H1 (cell line): ENCODE data around the gene CADM2. TPM values are rescaled to one million over a fixed set of nuclear protein-coding genes. Genes with fewer than 3 reads are reported as not detected.

ENCODE experiments used
- SUZ12 ChIP-seq: fragments of 200-600 bp; sonication (generic); IDR thresholded peaks from 2 replicates; pipeline ENCODE4 v1.6.1; 2012; ENCODE audit warnings: mild to moderate bottlenecking, inconsistent platforms, low read length, moderate library complexity, mixed read lengths
- TAF7 ChIP-seq: optimal IDR thresholded peaks from 2 replicates; pipeline ENCODE3; 2011; ENCODE audit warnings: low read depth, mild to moderate bottlenecking, inconsistent platforms, low read length, moderate library complexity, borderline replicate concordance
- polyA plus RNA-seq, 7 experiments: library from polyadenylated mRNA; depleted of rRNA in 3 of 7; stranded (reverse) in 5 of 7; unstranded in 2 of 7; fragments of >200 nt in 5 of 7; fragments of 200-250 nt in 2 of 7; gene quantifications; 1 replicate in 5 of 7; 2 replicates in 1 of 7; 4 replicates in 1 of 7; pipeline versions ENCODE4 v1.2.1 to v1.2.3, GENCODE V29; 2011 to 2013; ENCODE audit warnings: missing spikeins in 2 of 7, mixed read lengths in 2 of 7
- total RNA-seq: library from RNA; stranded (reverse); fragmentation: NEBNext Ultra II Directional; extraction: Animal tissue kit (Norgen Biotek cat#: 25700); gene quantifications from 2 replicates; pipeline ENCODE4 v1.2.1, GENCODE V29; 2021

The CADM2 gene
- total and polyA plus RNA-seq, 2 of the 8 experiments (the other 6 are each of a cell fraction or from before 2014, with no cell fraction given): 14.9 to 20.9 TPM

DNA sequence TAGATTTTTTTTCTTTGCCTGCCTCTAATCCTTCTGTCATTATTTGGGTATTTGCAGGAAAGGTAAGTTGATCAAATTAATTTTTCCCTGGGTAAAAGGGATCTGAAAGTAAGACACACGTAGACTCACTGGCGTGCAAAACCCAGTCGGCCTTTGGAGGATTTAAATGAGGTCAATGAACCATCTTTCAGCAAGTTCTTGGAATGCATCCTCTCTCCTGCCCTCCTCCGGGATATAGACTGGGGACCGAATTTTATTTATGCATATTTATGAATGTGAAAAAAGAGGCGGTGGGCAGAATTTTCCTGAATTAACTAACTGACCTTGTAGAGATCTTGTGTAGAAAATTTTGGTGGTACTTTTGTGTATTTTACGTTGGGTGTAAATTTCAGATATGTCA is 2.2 kb downstream of the CADM2 start (continued):
- TF ChIP-seq TAF7 (no peak), SUZ12 (no peak)
